Heart left ventricle (tissue), 13 donors: Measurements from ENCODE around the gene PPP1R11.

Experiments used
- POLR2A ChIP-seq, 2 donors: fragments of 450-650 bp; IDR thresholded peaks; one replicate each; pipeline ENCODE4 v1.6.1; 2017; ENCODE audit warnings: antibody characterized with exemption in 2 of 2, mild to moderate bottlenecking in 2 of 2, moderate library complexity in 2 of 2
- TF ChIP-seq, protein P1 (sequence below), 12 donors: fragments of 200-600 bp; sonication (generic) in 4 of 12; IDR thresholded peaks; one replicate each; pipeline versions ENCODE4 v1.5.0 to v1.8.0; 2018 to 2022; ENCODE audit warnings: antibody characterized with exemption in 12 of 12, mild to moderate bottlenecking in 5 of 12
- donor health status: ischemic (EF 13 %, LVEDD 7.1; RV severe dilation, severe dysfunction).
- donor health status: DM: no; HTN: yes; CAD: no.
- donor health status: DM: no; HTN: no; CAD: no.
- donor health status: ischemic (EF 25% LVEDD 6.9; RV normal size, moderate dysfunction).
- donor health status: ischemic (EF 25% LVEDD 5.7; RV mildly dilated, moderate dysfunction).
- donor health status: ischemic (EF 35%, LVEDD 5.7; RV mildly dilated, moderate dysfunction).
- donor health status: nonischemic (EF 11% LVEDD 7.7; RV severe dilation, severe dysfunction).
- donor health status: DM: yes; HTN: yes; CAD: no.
- donor health status: PGD.
- donor health status: ischemic (EF 29% LVEDD 5.4; RV normal size, mild dysfunction).
- donor health status: nonischemic (EF 23%, LVEDD 6.1; RV moderate dilation, normal function).

DNA sequence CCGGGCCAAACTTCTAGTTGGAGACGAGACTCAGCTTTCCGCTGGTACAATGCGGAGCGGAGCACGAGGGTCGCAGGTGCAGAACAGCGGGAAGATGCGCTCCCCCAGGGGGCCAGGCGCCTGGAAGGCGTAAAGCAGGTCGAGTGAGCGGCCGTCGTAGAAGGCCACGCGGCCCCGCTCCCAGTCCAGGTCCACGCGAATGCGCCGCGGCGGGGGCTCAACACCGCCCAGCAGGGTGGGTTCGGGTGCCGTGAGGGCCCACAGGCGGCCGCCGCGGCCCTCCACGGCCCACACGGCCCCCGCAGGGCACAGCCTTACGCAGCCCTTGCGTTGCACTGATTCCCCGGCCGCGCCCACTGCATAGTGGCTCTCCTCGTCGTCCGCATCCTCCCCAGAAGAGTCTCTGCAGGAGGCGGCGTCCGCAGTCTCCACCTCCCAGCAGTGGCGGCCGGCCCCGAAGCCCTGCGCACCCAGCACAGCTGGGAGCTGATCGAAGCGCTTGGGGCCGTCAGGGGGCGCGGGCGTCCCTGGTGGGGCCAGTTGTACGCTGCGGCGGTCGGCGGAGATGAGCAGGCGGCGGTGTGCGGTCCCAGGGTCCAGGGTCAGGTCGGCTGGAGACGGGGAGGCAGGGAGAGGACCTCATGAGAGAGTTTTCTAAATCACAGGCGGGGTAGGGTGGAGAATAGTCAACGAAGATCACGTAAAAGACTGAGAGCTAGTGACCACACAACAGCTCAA is 4.3 kb downstream of the PPP1R11 start:
- TF ChIP-seq, protein P1, sequence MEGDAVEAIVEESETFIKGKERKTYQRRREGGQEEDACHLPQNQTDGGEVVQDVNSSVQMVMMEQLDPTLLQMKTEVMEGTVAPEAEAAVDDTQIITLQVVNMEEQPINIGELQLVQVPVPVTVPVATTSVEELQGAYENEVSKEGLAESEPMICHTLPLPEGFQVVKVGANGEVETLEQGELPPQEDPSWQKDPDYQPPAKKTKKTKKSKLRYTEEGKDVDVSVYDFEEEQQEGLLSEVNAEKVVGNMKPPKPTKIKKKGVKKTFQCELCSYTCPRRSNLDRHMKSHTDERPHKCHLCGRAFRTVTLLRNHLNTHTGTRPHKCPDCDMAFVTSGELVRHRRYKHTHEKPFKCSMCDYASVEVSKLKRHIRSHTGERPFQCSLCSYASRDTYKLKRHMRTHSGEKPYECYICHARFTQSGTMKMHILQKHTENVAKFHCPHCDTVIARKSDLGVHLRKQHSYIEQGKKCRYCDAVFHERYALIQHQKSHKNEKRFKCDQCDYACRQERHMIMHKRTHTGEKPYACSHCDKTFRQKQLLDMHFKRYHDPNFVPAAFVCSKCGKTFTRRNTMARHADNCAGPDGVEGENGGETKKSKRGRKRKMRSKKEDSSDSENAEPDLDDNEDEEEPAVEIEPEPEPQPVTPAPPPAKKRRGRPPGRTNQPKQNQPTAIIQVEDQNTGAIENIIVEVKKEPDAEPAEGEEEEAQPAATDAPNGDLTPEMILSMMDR (IDR thresholded peaks at IDR 0.05) = peak in 4 of 12 donors; percentile 11 to 36 (median 22)
- TF ChIP-seq POLR2A (IDR thresholded peaks at IDR 0.05) = no peak
